Measurements from ENCODE around the gene EGF.
"Not testable (repeated sequence)": the region's sequence is repeated elsewhere in the genome, so short reads cannot be mapped to it uniquely, and the experiment has no call there.

EGF gene

DNA sequence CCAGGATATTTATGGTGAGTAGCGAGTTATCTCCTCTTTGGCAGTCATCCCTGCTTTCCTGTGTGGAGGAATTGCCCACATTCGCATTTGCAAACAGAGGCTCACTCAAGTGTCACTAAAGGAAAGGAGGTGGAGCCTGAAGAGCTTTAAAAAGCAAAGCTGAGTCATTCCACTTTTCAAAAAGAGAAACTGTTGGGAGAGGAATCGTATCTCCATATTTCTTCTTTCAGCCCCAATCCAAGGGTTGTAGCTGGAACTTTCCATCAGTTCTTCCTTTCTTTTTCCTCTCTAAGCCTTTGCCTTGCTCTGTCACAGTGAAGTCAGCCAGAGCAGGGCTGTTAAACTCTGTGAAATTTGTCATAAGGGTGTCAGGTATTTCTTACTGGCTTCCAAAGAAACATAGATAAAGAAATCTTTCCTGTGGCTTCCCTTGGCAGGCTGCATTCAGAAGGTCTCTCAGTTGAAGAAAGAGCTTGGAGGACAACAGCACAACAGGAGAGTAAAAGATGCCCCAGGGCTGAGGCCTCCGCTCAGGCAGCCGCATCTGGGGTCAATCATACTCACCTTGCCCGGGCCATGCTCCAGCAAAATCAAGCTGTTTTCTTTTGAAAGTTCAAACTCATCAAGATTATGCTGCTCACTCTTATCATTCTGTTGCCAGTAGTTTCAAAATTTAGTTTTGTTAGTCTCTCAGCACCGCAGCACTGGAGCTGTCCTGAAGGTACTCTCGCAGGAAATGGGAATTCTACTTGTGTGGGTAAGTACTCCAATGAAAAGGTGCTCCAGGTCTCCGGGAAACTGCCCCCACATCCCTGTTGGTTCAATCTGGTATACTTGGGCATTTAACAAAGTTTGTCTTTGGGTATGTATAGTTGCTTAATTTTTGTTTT lies at the start of gene EGF:
EGF (plus strand) TSS at position 178 of the 890 bp plus-strand sequence; CDS start at position 631, 453 bp downstream.
- peak; percentile 34 for DNase-seq (ENCODE audit: low read depth)

DNA sequence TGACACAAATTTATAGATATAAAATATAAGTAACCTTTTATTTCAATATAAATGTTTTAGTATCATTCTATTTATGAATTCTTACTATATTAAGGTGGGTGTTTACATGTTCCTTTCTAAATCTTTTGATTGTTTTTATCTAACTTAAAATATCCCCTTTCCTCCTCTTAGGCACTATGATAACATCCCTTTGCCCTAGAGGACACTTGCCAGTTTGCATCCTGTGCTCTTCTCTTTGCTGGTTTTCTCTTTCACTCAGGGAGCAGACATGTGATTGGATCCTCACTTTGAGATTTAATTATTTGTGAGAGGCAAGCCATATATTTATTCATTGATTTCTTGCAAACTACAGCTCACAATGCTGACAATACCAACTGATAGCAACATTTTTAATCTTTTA lies 48.5 kb upstream of the EGF start:
- no peak for DNase-seq (ENCODE audit: low read depth)

DNA sequence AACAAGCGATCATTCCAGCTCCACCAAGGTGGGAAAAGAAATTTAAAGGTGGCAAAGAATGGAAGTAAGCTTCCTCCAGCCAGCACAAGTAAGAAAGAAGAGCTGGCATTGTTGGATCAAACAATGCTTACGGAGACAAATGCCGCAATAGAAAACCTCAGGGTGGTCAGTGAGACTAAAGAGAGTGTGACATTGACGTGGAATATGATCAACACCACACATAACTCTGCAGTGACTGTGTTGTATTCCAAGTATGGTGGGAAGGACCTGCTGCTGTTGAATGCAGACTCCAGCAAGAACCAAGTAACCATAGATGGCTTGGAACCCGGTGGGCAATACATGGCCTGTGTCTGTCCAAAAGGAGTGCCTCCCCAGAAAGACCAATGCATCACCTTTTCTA lies 42.6 kb upstream of the EGF start:
- DNase-seq (ENCODE audit: low read depth) = no peak

DNA sequence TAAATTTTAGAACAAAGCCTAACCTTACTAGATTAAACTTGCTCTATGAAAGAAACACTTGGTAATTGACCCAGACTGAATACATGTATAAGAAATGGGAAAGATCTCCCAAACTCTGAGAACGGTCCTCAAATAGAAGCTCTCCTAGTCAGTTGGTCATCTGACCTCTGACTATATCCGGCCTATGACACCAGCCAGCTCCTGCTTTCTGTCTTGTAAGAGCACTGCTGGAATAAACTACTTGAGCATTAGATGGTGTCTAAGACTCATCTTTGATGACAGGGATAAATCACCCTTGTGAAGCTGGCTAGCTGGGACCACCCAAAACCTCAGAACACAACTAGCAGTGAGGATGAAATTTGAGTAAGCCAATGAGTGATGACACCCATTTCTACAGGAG lies 40.6 kb upstream of the EGF start:
- DNase-seq (ENCODE audit: low read depth) = no peak

DNA sequence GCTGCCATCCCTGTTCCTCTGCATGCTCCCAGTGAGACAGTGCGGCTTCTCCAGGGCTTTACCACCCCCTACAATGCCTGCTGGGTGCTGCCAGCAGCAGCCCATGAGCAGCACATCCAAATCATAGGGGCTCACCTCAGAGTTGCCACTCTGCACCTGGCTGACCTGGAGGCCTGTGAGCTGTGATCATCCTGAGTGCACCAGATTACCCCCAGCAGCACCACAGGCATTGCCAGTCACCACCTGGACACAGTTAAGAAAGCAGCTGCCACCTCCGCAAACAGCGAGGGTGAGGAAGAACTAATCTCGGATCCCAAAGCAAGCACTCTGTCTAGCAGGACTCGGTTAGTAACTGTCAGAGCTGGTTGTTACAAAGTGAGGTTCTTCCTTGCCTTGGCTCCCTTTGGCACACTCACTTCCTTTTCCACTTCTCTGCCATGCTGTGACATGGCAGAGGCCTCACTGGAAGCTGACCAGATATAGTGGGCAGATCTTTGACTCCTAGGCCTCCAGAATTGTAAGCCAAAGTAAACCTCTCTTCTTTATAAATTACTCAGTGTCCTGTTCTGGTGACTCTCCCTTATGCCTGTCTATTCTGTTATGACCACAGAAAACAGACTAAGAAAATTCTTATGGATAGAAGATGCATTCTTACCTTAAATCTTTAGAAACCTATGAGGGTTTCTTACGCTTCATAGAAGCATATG lies 39.6 kb upstream of the EGF start:
- no peak for DNase-seq (ENCODE audit: low read depth)

DNA sequence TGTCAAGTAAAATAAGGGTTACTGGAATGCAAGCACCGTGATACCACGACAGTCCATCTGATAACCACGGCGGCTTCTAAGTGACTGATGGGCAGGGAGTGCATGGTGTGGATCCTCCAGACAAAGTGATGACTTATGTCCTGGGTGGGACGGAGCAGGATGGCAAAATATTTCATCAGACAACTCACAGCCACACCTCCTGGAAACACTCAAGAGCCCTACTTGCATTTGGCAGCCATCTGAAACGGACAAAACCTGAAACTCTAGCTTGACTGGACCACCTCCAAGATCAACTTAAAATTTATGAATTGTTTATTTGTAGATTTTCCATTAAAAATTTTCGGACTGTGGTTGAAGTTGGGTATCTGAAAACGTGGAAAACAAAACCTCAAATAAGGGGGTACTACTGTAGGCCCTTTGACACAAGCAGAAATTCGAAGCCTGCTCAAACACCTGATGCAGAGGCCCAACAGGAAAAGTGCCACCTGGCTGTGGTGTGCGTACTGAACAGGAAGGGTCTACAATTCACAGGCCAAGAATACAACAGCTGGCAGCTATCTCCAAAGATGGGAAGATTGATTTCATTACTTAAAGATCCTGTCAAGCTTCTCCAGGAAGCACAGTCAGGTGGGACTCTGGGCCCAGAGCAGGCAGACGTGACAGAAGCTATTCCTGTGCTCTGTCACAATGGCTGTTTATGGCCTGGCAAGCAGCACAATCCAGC lies 38.7 kb upstream of the EGF start:
- DNase-seq (ENCODE audit: low read depth) = no peak

DNA sequence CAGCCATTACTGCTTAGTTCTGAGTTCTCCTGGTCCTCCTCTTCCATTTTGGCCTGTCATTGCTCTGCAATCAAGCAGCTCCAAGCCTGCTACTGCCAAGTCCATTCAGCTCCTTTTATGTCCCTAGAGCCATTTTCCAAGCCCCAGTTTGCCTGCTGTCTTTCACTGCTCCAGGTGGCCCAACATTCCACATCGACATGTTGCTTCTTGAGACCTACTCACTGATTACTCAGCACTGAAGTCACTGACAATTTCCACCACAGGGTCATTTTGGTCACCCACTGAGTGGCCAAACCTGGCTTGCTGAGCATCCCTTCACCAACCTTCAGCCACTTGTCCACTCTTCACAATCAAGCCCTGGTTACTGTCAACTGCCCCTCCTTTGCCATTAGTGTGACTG lies 37.6 kb upstream of the EGF start:
- DNase-seq (ENCODE audit: low read depth) = no peak

DNA sequence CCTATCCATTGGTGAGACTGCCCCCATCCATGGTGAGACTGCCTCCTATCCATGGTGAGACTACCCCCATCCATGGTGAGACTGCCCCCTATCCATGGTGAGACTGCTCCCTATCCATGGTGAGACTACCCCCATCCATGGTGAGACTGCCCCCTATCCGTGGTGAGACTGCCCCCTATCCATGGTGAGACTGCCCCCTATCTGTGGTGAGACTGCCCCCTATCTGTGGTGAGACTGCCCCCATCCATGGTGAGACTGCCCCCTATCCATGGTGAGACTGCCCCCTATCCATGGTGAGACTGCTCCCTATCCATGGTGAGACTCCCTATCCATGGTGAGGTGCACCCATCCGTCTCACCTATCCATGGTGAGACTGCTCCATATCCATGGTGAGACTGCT lies 37.1 kb upstream of the EGF start:
- DNase-seq (ENCODE audit: low read depth) = not testable (repeated sequence)

DNA sequence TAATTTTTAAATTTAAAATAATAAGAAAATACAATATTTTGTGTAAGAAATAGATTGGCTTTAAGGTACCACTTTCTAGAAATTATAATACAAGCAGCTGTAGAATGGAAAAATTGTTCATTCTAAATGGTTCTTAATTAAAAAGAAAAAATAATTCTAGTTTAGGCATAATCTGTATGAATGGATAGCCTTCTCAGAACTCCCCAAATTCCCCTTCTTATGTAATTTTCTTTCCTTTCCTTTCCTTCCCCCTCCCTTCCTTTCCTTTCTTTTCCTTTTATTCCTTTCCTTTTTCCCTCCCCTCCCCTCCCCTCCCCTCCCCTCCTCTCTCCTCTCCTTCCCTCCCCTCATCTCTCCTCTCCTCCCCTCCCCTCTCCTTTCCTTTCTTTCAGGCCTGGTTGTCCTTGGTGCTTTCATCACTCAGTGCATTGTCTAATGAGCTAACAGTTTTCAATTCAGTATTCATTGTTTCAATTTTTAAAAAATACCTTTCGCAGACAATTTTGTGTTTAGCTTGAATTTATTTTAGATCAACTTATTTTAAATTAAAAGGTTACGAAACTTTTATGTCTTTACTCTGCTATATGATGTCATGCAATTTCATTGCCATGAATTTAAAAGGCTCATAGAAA lies 35.9 kb upstream of the EGF start:
- no peak for DNase-seq (ENCODE audit: low read depth)

DNA sequence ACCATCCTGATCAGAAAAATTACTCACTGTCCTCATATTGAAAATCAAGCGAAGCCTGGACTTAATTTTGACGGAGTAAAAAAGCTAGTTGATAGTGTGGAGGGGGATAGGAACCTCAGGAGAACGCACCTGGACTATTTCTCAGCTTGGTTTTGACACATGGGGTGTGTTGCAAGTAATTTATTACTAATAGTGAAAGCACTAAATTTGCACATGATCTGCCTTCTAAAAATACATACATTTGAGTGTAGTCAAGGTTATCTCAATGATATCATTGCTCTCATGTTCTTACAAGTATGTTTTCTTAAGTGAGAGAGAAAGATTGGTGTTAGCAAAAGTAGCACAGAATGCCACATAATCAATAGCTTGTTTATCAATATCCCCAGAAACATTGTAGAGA lies 35.3 kb upstream of the EGF start:
- no peak for DNase-seq (ENCODE audit: low read depth)

DNA sequence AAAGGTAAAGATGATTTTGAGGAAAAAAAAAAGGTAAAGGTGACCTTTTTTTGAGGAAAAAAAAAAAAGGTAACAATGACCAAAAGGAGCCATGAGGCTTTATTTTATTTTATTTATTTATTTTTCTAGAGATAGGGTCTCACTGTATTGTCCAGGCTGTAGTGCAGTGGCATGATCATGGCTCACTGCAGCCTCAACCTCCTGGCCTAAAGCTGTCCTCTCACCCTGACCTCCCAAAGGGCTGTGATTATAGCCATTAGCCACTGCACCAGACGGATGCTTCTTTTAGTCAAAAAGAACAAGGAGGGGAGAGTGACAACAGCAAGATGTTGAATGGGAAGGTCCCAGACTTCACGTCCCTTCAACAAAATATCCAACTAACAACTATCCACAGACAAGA lies 34.3 kb upstream of the EGF start:
- DNase-seq (ENCODE audit: low read depth) = no peak

DNA sequence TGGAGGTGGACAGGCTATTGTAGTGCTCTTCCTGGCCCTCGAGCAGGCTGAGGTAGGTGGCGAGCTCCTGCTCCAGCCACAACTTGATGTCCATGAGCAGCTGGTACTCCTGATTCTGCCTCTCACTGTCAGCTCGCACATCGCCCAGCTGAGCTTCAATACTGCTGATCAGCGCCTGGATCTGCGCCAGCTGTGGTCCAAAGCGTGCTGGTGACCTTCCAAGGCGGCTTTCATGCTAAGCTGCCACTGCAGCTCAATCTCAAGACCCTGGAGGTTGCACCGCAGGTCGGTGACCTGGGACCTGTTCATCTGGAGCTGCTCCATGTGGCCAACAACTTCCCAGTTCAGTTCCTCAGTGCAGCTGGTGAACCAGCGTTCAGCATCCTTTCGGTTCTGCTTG lies 33.6 kb upstream of the EGF start:
- no peak for DNase-seq (ENCODE audit: low read depth)

DNA sequence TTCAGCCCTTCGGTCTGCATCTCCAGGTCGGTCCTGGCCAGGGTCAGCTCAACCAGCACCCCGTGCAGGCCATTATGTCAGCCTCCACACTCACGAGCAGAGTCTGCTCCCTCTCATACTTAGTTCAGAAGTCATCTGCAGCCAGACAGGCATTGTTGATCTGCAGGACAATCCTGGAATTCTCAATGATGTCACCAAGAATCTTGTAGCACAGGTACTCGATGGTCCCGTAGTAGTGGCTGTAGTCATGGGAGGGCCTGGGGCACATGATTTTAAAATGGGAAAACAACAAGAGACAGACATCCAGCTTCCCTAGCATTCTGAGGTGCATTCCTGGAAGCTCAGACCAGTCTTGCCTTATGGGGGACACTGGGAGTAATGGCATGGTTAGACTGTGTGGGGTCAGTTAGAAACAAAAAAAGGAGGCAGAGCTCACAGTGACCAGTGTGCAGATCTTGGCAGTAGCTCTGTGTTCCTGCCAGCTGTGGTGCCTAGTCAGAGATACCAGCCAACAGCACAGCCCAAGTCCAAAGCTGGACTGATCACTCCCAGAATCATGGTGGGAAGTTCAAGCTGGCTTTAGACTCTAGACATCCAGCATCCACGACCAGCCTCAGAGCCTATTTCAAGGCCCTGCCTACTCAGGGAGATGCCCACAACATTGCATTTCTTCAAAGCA lies 32.9 kb upstream of the EGF start:
- no peak for DNase-seq (ENCODE audit: low read depth)

DNA sequence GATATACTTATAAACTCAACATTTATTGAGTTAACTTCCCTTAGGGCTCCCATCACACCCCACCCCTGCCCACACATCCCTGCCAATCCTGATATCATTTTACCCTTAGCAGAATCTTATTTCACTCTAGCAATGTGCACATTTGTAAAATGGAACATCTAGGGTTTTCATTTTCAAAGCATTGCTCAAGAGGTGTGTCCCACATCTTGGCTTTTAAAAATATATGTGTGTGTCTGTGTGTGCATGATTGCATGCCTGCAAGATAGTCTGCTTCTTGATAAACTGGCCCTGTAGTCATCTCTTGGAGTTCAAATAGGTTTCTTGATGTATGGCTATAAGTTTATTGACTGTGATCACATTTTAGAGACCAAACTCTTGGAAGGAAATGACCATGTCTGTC lies 26.4 kb upstream of the EGF start:
- no peak for DNase-seq (ENCODE audit: low read depth)

DNA sequence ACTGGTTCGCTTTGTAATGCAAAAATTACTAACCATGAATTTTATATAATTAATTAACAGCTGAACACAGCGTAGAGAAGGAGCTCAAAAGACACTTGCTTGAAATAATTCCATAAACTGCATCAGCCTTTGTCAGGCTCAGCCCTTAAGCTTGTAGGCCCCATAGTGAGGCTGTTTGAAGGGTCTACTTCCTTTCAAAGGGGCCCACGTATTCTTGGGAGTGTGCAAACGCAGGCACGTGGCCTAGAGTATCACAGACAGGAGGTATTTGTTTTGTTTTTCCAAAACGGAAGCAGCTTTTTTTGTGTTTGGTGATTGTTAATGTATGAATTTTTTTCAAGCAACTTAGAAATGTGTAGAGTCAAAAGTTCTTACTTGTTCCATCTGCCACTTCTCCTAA lies 25.6 kb upstream of the EGF start:
- DNase-seq (ENCODE audit: low read depth) = no peak

DNA sequence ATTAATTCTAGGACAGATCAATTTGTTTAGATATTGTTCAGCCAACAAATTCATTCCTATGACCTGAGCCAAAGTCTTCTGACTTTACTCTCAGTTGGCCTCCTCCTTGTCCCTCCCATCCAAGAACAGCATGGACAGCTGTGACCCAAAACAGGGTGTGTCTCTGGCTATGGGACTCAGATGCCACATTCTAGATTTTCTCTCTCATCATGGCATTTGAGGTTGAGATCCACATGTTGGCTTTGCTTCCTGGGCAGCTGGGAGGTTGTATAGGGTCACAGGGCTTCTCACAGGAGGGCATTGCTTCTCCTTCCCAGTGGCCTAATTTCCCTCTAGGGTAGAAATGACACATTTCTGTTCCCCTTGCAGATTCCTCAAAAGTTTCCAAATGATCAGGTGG lies 22.6 kb upstream of the EGF start:
- DNase-seq (ENCODE audit: low read depth) = no peak

DNA sequence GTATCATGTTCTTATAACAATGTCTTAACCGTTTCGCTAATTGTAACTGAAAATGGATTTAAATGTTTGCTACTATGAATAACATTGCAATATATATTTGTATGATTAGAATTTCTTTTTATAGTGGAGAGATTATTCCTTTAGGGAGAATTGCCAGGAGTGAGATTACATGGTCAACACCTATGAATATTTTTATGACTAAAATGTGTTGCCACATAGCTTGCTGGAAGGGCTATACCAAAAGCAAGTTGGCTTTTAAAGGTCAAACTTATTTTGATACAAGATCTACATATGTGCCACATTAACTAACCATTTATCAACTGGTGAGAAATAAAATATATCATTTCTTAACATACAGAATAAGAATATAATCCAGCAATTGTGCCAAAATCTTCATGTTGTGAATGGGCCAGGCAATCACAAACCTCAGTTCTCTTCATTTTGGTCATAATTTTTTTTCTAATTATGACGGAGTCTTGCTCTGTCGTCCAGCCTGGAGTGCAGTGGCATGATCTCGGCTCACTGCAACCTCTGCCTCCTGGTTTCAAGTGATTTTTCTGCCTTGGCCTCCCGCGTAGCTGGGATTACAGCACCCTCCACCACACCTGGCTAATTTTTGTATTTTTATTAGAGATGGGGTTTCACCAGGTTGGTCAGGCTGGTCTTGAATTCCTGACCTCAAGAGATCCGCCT lies 10.0 kb upstream of the EGF start:
- no peak for DNase-seq (ENCODE audit: low read depth)

DNA sequence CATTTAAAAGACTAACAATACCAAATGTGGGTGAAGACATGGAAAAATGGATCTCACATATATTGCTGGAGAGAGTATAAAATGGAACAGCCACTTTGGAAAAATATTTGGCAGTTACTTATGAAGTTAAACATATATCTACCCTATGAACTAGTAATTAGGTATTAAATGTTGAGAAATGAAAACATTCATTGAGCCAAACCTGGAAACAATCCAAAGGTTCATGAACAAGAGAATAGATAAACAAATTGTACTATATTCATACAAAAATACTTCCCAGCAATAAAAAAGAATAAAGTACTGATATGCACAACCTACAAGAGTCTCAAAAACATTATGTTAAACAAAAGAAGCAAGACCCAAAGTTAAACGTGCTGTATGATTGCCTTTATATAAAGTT lies 4.0 kb upstream of the EGF start:
- no peak for DNase-seq (ENCODE audit: low read depth)

DNA sequence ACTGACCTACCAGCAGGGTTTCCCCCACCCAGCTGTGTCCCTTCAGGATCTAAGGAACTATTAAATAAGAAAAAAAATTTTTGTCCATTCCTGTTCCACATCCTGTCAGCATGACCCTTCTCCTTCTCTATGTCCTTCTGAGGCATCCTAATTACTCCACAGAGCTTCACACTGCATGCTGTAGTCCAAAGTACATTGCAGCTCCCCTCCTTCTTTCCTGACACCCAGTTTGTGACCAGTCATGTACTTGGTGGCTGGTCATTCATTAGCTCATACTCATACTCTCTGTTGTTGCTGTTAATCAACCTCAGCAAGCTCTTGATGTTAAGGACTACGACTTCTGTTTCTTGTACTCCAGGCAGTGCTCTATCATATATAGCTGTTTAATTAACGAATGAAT lies 2.4 kb upstream of the EGF start:
- DNase-seq (ENCODE audit: low read depth) = no peak

DNA sequence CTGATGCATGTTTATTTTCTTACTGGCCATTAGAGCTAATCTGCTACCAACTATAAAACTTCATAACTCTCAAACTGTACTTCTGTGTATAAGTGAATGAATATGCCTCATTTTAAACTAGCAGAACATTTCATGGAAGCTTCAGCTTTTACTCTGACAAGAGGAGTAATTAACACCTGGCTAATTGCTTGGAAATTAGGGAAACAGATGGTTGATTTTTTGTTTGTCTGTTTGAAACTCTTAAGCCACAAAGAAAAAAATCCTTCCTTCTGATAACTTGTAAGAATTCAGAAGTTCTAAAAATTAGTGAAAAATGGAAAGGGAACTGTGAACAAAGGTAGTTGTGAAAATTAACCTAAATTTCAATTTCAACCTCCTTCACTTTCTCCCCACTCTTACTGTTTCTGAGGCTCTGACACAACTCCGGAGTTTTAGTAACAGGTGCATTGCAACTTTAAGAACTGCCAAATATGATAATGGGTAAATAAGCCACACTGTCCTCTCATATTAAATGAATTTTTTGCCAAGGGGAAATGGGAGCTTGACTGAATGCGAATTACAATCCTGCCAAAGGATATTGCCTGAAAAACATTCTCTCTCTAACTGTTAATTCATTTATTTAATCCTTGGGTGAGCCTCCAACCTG lies 1.0 kb downstream of the EGF start:
- DNase-seq (ENCODE audit: low read depth) = no peak

DNA sequence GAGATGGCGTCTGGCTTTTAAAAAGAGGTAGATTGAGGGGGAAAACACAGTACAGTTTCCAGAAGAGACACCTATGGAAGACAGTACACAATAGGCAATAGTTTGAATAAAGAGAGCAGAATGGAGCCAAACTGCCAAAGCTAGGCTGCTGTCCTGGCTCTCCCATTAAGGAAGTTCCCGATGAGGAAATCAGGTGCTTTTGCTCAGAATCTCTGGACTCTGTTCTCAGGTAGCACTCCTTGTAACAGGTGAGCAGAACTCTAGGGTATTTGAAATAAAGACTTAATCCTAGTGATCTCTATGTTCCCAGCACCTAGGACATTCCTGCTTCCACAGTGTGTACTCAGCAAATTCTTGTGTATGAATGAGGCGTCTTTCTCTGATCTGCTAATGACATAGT lies 1.6 kb downstream of the EGF start:
- no peak for DNase-seq (ENCODE audit: low read depth)

Data from non-pigmented ciliary epithelial cell (primary cell).